KG1 (cell line): ENCODE results near the gene HEPACAM2.

ENCODE experiments used
- DNase-seq: peaks from one replicate; lab custom pipeline; 2025; lab: John Stamatoyannopoulos, UW

HEPACAM2 gene

DNA sequence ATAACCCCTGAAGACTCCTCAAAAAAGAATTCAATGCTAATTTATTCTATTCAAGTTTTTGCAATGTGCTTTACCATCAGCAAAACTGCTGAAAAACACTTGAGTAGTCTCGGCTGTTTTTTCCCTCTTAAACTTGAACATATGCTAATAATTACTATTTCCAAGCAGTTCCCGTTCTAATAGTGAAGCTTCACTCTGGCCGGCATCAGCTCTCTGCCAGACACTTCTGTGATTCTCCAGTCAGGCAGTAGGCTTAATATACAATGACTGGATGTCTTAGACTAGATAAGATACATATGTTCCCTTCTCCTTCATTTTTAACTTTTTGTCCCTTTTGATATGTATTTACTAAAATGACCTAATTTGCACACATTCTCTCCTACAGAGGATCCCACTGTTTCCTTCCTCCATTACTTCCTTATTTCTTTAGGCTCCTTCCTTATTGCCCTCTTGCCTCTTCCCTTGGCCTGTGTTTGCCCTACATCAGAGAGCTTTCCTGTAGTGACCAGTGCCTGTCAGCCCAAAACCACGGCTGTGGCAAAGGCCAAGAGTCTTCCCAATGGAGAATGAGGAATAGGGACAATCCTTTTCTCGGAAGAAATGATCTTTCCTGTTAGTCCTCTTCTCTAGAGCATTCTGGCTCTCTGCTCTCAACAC, 23.5 kb downstream of the HEPACAM2 start:
- no peak for DNase-seq

GRCh38 chr7:93198472-93198871, 27.8 kb downstream of the HEPACAM2 start:
- DNase-seq = no peak

DNA sequence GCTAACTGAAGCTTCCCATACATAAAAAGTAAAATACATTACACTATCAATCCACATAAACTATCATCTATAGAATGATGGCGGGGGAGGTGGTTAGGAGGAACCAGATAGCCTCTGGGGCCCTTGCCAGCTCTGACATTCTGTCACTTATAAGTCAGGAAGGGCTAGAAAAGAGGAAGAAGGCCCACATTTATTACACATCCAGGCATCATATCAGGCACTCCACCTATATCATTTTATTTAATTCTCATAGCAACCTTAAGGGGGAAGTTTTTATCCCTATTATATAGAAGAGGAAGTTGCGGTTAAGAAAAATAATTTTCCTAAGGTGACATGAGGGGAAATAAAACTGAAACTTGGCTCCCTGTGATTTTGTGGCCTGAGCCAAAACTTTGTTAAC, 29.9 kb downstream of the HEPACAM2 start:
- DNase-seq = no peak

GRCh38 chr7:93194386-93194785, 31.9 kb downstream of the HEPACAM2 start:
- no peak for DNase-seq

GRCh38 chr7:93188870-93189634, 37.2 kb downstream of the HEPACAM2 start:
- no peak for DNase-seq

DNA sequence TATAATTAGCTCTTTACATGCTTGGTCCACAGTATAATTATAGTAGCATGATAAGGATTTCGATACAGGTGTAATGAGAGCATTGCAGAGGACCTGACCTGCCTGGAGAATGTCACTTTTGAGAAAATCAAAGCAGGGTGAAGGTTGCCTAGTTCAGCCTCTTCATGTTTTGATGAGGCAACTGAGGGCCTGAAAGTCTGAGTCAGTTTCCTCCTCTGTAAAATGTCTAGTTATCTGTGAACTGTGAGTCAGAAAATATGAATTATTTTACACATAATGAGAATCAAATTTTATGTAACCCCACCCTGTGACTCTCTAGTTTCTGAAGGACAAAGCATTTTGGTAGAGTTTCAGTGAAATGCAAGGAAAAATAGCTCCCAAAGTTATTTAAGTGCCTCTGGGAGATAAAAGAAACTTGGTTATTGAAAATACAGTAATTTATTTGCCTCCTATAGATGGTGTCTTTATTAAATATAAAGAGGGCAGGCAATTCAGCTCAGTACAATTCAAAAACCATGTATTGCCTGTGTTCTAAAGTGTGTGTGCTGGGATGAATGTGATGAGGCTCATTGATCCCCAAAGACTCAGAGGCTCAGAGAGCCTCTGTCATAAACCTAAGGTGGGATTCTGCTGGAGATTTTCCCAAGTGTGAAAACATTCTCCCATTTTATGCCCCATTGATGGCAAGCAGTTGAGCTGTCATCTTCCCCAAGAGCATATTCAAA, 40.8 kb downstream of the HEPACAM2 start:
- DNase-seq = no peak

DNA sequence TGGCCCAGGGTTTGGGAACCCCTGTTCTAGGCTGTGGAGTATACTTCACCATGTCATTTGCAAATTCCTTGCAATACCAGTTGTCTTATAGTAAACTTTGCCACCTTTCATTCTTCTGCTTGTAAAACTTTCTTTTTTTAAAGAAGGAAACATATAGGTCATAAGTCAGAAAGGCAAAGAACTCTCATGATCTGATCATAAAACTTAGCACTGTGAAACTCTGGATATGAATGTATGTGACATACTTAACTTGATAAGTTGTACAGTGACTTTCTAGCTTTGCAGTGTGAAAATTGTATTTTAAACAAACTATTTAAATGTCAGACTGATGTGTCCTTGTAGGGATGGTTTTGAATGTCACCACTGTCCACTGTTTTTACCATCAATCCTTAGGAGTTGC, 47.1 kb downstream of the HEPACAM2 start:
- no peak for DNase-seq

- no peak for DNase-seq
Measured at GRCh38 chr7:93178213-93178612, 48.1 kb downstream of the HEPACAM2 start.

- no peak for DNase-seq
Measured at GRCh38 chr7:93176992-93177580, 49.2 kb downstream of the HEPACAM2 start.

GRCh38 chr7:93175219-93175618, 51.0 kb downstream of the HEPACAM2 start:
- no peak for DNase-seq

DNA sequence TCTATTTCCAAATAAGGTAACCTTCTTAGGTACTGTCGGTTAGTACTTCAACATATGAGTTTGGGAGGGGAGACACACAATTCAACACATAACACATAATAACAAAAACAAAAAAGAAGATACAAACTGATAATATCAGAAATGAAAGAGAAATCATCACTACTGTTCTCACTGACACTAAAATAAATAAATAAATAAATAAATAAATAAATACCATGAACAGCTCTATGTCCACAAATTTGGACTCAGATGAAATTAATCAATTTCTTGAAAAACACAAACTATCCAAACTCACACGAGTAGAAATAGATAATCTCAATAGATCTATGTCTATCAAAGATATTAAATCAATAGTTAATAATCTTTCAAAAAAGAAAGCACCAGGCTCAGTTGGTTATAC, 53.6 kb downstream of the HEPACAM2 start:
- DNase-seq = no peak

DNA sequence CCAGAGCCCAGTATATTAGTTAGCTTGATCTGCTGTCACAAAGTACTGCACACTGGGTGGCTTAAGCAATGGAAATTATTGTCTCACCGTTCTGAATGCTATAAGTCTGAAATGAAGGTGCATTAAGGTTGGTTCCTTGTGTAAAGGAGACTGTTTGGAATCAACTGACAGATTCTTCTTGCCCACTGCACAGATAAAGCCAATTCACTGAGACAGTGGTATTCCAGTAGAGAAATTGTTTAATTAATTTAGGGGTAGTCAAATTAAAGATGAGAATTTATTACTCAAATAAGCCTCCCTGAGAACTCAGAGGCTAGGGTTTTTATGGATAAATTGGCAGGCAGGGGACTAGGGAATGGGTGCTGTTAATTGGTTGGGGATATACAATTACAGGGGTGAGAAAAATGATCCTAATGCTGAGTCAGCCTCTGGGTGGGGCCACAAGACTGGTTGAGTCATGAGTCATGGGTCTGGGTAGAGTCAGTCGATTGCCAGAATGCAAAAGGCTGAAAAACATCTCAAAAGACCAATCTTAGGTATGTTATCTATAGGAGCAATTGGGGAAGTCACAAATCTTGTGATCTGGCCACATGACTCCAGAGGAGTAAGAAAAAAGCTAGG, 54.6 kb downstream of the HEPACAM2 start:
- no peak for DNase-seq

DNA sequence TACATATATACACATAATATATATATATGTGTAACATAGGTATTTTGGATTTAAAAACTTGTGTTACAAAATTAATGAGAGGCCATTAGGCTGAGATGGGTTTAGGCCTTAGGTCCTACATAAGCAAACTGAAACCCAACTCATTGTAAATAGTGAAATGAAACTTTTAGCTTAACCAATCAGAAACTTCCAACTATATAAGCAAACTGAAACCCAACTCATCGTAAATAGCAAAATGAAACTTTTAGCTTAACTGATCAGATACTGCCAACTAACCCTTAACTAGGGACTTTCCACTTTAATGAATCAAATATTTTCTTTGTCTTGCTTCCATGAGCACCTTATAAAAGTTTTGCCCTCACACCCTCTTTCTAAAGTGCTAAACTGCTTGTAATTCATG, 60.8 kb downstream of the HEPACAM2 start:
- no peak for DNase-seq

GRCh38 chr7:93164766-93165165, 61.5 kb downstream of the HEPACAM2 start:
- no peak for DNase-seq

DNA sequence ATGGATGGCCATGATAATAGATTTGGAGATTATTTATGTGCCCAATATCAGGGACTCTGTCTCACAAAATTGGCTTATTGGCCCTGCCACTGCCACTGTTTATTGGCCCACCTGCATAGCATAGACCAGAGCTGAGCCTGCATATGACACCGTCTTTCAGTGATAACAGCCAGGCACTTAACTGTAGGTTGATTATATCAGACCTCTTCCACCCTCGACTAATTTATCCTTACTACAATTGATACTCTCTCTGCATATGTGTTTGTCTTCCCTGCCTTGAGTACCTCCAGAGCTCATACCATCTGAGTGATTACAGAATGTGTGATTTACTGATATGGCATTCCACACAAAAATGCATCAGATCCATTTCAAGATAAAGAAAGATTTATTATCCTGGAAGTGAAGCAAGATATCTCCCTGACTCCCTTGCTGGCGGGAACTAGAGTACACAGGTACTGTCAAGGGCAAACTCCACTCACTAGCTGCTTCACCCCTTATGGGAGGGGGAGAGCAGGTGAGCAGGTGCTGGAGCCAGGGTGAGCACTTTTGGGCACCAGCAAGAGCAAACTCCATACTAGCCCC, 65.0 kb downstream of the HEPACAM2 start:
- DNase-seq = no peak

DNA sequence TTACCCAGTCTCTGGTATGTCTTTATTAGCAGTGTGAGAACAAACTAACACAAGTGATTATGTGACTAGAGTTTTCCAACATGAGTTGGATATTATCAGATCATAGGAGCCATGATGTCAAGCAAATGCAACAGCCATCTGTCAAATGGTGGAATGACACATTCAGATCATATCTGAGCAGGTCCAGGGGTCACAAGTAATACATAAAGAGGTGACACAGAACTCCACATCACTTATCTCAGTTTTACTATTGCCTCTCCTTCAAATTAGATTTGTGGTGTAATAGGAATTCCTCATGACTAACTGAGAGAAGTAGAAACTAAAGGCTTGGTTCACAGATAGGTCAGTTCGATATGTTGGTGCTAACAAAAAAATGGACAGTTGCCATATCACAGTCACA, 65.9 kb downstream of the HEPACAM2 start:
- no peak for DNase-seq

DNA sequence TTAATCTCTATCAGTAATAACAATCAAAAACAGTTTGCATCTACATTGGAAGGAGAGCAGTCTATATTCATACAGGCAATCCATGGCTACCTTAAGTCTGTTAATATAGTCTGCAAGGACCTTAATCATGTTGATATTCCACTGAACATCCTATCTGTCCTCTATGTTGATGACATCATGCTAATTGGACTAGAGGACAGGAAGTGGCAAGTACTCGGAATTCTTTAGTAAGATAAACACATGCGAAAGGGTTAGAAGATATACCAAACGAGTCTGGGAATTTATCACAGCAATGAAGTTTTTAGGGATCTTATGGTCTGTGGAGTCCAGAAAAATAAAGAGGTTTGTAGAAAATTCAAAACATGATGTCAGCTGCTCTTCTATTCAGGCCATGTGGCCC, 66.8 kb downstream of the HEPACAM2 start:
- DNase-seq = no peak

GRCh38 chr7:93156884-93157283, 69.4 kb downstream of the HEPACAM2 start:
- DNase-seq = no peak

GRCh38 chr7:93150200-93150835, 76.0 kb downstream of the HEPACAM2 start:
- DNase-seq = no peak

- DNase-seq = no peak
Measured at GRCh38 chr7:93148727-93149126, 77.5 kb downstream of the HEPACAM2 start.

DNA sequence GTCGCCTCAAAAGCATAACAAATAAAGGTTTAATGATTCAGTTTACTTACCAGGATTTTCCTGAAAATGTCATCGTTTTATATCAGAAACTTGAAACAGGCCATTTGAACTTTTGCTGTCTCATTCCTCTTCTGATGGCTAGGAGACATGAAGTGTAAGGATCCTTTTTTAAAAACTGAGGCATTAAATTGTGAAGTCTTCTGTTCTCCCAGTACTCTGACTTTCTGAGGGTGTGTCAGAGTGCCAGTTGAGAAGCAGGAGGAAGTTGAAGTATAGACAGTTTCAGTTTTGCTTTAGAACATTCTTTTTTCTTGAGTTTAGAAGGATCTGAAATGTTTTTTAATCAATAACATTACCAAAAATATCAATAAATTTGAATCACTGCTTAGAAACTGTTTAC, 78.1 kb downstream of the HEPACAM2 start, which contains the start of gene SAMD9L:
SAMD9L (minus strand) TSS at position 242 of the 400 bp plus-strand sequence. CDS start 12,414 bp downstream, outside the sequence.
- no peak for DNase-seq
